ENCODE measurements around the gene MADD.

GRCh38 chr11:47269829-47270305 is at the start of gene MADD:
- TF ChIP-seq, protein P1, sequence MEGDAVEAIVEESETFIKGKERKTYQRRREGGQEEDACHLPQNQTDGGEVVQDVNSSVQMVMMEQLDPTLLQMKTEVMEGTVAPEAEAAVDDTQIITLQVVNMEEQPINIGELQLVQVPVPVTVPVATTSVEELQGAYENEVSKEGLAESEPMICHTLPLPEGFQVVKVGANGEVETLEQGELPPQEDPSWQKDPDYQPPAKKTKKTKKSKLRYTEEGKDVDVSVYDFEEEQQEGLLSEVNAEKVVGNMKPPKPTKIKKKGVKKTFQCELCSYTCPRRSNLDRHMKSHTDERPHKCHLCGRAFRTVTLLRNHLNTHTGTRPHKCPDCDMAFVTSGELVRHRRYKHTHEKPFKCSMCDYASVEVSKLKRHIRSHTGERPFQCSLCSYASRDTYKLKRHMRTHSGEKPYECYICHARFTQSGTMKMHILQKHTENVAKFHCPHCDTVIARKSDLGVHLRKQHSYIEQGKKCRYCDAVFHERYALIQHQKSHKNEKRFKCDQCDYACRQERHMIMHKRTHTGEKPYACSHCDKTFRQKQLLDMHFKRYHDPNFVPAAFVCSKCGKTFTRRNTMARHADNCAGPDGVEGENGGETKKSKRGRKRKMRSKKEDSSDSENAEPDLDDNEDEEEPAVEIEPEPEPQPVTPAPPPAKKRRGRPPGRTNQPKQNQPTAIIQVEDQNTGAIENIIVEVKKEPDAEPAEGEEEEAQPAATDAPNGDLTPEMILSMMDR (IDR thresholded peaks at IDR 0.05): no peak
- peak; percentile 11 to 89 for TF ChIP-seq POLR2A (IDR thresholded peaks at IDR 0.05)

Data from thyroid gland (tissue), 4 donors.